Dedifferentiated amniotic fluid mesenchymal stem cell (primary cell): ENCODE results near the gene GTSE1.
"Not testable (repeated sequence)": the region's sequence is repeated elsewhere in the genome, so short reads cannot be mapped to it uniquely, and the experiment has no call there.

ENCODE experiments used
- DNase-seq: peaks from one replicate; pipeline ENCODE4 v3.0.0-alpha.2; 2016; ENCODE audit errors: extremely low spot score

The GTSE1 gene

GRCh38 chr22:46292732-46293131, 3.9 kb upstream of the GTSE1 start:
- DNase-seq, result no peak

- DNase-seq, result peak; percentile 41
Observed at GRCh38 chr22:46293577-46294260, 3.0 kb upstream of the GTSE1 start.

GRCh38 chr22:46294784-46295183, 1.9 kb upstream of the GTSE1 start:
- no peak for DNase-seq

GRCh38 chr22:46295277-46295971, 1.2 kb upstream of the GTSE1 start:
- no peak for DNase-seq

GRCh38 chr22:46297151-46297812, 612 bp downstream of the GTSE1 start:
- DNase-seq, result no peak

- no peak for DNase-seq
Observed at GRCh38 chr22:46299101-46299500, 2.4 kb downstream of the GTSE1 start.

GRCh38 chr22:46300491-46300890, 3.8 kb downstream of the GTSE1 start:
- no peak for DNase-seq

GRCh38 chr22:46303347-46303965, 6.8 kb downstream of the GTSE1 start:
- no peak for DNase-seq

- no peak for DNase-seq
Observed at GRCh38 chr22:46308283-46308988, 11.8 kb downstream of the GTSE1 start.

GRCh38 chr22:46309526-46310085, 12.9 kb downstream of the GTSE1 start:
- no peak for DNase-seq

- DNase-seq, result no peak
Observed at GRCh38 chr22:46312056-46312455, 15.4 kb downstream of the GTSE1 start.

- DNase-seq, result not testable (repeated sequence)
Observed at GRCh38 chr22:46312848-46313247, 16.2 kb downstream of the GTSE1 start.

- no peak for DNase-seq
Observed at GRCh38 chr22:46315976-46316375, 19.3 kb downstream of the GTSE1 start.

- no peak for DNase-seq
Observed at GRCh38 chr22:46317646-46318045, 21.0 kb downstream of the GTSE1 start.

GRCh38 chr22:46318576-46318975, 21.9 kb downstream of the GTSE1 start:
- DNase-seq, result no peak

GRCh38 chr22:46319319-46319718, 22.6 kb downstream of the GTSE1 start:
- DNase-seq, result no peak

GRCh38 chr22:46320166-46320710, 23.6 kb downstream of the GTSE1 start:
- no peak for DNase-seq

- no peak for DNase-seq
Observed at GRCh38 chr22:46320716-46321386, 24.2 kb downstream of the GTSE1 start.

- no peak for DNase-seq
Observed at GRCh38 chr22:46322711-46323110, 26.0 kb downstream of the GTSE1 start.

GRCh38 chr22:46323162-46323561, 26.5 kb downstream of the GTSE1 start:
- no peak for DNase-seq
